Measurements from ENCODE around the gene GBX1. TPM values are rescaled to one million over a fixed set of nuclear protein-coding genes. Genes with fewer than 3 reads are reported as not detected.

Gene GBX1
- total and polyA plus RNA-seq, 4 donors, result not detected

GRCh38 chr7:151187409-151188251 lies 20.1 kb upstream of the GBX1 start:
- Histone ChIP-seq H3K9me3 (ENCODE audit: control insufficient read depth in 4 of 4, insufficient read depth in 3 of 4, low read length in 3 of 4) (no peaks in the 10 kb centered on the region), H3K9ac (ENCODE audit: insufficient read depth in 1 of 2, low read length in 2 of 2) (no peak overlapping the region), H3K27ac (ENCODE audit: low read depth in 1 of 2, low read length in 1 of 2) (peak overlapping the region in 1 of 2 donors; percentile 90), H3K4me3 (no peak overlapping the region), H3K27me3 (ENCODE audit: control insufficient read depth in 3 of 3, insufficient read depth in 3 of 3, low read length in 2 of 3) (no peaks in the 10 kb centered on the region), H3K36me3 (ENCODE audit: control insufficient read depth in 4 of 4, insufficient read depth in 4 of 4, low read length in 4 of 4) (no peaks in the 10 kb centered on the region), H3K4me1 (ENCODE audit: control insufficient read depth in 5 of 5, insufficient read depth in 5 of 5, low read length in 5 of 5) (peaks cover 0 to 5% (median 0%) of the 10 kb centered on the region in 5 donors)
- ATAC-seq (ENCODE audit: insufficient read depth, low FRiP score), result no peak
- no peak for DNase-seq
- WGBS, 2 donors, result 85 to 87% methylated on average over 22 of the region's 22 CpGs
- TF ChIP-seq, protein P1, sequence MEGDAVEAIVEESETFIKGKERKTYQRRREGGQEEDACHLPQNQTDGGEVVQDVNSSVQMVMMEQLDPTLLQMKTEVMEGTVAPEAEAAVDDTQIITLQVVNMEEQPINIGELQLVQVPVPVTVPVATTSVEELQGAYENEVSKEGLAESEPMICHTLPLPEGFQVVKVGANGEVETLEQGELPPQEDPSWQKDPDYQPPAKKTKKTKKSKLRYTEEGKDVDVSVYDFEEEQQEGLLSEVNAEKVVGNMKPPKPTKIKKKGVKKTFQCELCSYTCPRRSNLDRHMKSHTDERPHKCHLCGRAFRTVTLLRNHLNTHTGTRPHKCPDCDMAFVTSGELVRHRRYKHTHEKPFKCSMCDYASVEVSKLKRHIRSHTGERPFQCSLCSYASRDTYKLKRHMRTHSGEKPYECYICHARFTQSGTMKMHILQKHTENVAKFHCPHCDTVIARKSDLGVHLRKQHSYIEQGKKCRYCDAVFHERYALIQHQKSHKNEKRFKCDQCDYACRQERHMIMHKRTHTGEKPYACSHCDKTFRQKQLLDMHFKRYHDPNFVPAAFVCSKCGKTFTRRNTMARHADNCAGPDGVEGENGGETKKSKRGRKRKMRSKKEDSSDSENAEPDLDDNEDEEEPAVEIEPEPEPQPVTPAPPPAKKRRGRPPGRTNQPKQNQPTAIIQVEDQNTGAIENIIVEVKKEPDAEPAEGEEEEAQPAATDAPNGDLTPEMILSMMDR (IDR thresholded peaks at IDR 0.05; ENCODE audit: control extremely low read depth, extremely low read depth), result no peak

GRCh38 chr7:151186640-151187408 lies 19.3 kb upstream of the GBX1 start, which contains the start of gene ASB10:
ASB10 (minus strand) TSS chr7:151187250; CDS start chr7:151187130, 120 bp downstream.
- H3K36me3 ChIP-seq (ENCODE audit: control insufficient read depth in 4 of 4, insufficient read depth in 4 of 4, low read length in 4 of 4), result no peaks in the 10 kb centered on the region
- no peaks in the 10 kb centered on the region for H3K27me3 ChIP-seq (ENCODE audit: control insufficient read depth in 3 of 3, insufficient read depth in 3 of 3, low read length in 2 of 3)
- H3K27ac ChIP-seq (ENCODE audit: low read depth in 1 of 2, low read length in 1 of 2), result peak within 1 kb of the TSS in 1 of 2 donors; percentile 90
- no peak for DNase-seq
- no peaks in the 10 kb centered on the region for H3K9me3 ChIP-seq (ENCODE audit: control insufficient read depth in 4 of 4, insufficient read depth in 3 of 4, low read length in 3 of 4)
- H3K4me1 ChIP-seq (ENCODE audit: control insufficient read depth in 5 of 5, insufficient read depth in 5 of 5, low read length in 5 of 5), result peaks cover 0 to 5% (median 0%) of the 10 kb centered on the region in 5 donors
- no peak within 1 kb of the TSS for H3K9ac ChIP-seq (ENCODE audit: insufficient read depth in 1 of 2, low read length in 2 of 2)
- 77 to 85% methylated on average over 22 of the region's 22 CpGs for whole genome bisulfite sequencing, 2 donors
- no peak for ATAC-seq (ENCODE audit: insufficient read depth, low FRiP score)
- TF ChIP-seq, protein P1 (IDR thresholded peaks at IDR 0.05; ENCODE audit: control extremely low read depth, extremely low read depth), result no peak
- no peak within 1 kb of the TSS for H3K4me3 ChIP-seq

DNA sequence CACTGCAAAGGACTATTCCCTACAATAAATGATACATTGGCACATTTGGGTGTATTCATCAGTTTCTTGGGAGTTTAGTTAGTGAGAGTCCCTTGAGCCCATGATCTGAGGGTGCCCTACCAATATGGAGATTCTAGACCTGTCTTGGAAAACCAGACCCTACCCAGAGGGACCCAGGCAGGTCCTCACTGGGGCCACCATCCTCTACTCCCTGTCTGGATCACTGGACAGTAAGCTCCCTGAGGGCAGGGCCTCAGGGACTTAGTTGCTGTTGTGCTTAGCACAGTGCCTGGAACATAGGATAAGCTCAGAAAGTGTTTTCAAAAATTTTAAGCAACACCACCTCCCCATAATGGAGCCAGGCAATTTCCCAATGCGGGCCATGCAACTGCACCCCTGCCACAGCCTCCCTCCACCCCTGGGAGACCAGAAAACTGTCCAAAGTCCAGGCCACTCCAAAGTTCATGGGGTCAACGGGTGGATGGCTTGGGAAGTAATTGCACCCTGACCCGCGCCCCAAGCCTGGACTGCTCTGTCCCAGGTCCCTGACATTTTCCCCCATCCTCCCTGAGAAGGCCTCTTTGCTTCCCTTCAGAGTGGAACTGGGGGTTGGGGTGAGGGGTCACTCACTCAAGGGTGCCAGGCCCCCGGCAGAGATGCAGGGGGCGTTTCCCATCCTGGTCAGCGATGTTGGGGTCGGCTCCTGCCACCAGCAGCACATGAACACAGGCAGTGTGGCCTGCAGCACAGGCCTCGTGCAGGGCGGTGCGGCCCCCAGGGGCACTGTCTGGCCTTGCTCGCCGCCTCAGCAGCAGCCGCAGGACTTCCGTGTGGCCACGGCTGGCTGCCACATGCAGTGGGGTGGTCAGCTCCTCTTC lies 18.5 kb upstream of the GBX1 start:
- Histone ChIP-seq H3K27ac (ENCODE audit: low read depth in 1 of 2, low read length in 1 of 2) (peak overlapping the region in 1 of 2 donors; percentile 90), H3K4me3 (no peak overlapping the region), H3K9ac (ENCODE audit: insufficient read depth in 1 of 2, low read length in 2 of 2) (no peak overlapping the region), H3K9me3 (ENCODE audit: control insufficient read depth in 4 of 4, insufficient read depth in 3 of 4, low read length in 3 of 4) (no peaks in the 10 kb centered on the region), H3K4me1 (ENCODE audit: control insufficient read depth in 5 of 5, insufficient read depth in 5 of 5, low read length in 5 of 5) (peaks cover 0 to 5% (median 0%) of the 10 kb centered on the region in 5 donors), H3K36me3 (ENCODE audit: control insufficient read depth in 4 of 4, insufficient read depth in 4 of 4, low read length in 4 of 4) (no peaks in the 10 kb centered on the region), H3K27me3 (ENCODE audit: control insufficient read depth in 3 of 3, insufficient read depth in 3 of 3, low read length in 2 of 3) (no peaks in the 10 kb centered on the region)
- DNase-seq (peak in 1 of 3 donors; percentile 7), ATAC-seq (ENCODE audit: insufficient read depth, low FRiP score) (no peak)
- 87 to 92% methylated on average over 16 of the region's 16 CpGs for WGBS, 2 donors
- TF ChIP-seq, protein P1 (IDR thresholded peaks at IDR 0.05; ENCODE audit: control extremely low read depth, extremely low read depth), result no peak
